ENCODE data around the gene KCNJ4.

KCNJ4 gene

DNA sequence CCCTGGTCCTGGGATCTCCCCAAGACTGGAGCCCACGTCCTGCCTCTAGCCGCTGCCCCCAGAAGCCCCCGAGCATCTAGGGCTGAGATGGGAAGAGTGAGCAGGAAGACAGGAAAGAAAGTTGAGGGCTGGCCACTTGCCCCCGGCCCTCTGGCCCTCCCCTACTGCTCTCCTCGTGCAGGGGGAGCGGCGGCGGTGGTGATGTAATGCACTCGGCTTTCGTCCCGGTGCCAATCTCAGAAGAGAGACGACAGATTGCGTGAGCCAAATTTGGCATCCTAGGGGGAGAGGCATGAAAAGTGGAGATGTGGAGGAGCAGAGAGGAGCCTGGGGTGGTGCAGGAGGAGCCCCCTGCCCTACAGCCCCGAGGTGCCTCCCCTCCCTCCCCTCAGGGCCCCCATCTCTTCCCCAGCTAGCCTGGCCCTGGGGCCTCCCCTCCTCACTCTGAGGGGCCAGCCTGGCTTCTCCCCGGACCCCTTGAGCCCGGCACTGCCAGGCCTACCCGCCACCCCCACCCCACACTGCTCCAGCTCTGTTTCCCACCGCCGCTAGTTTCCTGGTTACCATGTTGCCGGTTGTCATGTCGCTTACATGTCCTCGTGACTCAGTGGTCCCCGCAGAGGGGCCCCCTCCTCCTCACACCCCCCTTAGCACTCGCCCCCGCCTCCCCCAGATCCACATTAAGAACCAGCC is 2.5 kb downstream of the KCNJ4 start:
- DNase-seq, result no peak

DNA sequence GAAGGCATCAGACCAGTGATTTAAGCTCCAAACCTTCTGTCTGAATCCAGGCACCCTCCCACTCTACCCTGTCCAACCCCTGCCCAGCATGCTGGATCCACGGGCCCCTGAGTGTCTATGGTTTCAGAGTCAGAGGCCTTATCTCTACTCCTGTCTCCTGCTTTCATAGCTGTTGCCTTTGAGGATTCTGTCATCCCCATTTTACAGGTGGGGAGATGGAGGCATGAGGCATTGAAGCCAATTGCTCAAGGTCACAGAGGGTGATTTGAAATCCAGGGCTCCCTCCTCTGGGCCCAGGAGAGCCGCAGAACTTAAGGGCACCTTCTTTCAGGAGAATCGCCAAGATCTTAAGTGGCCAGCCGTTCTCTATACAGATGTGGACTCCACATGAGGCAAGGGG is 3.1 kb downstream of the KCNJ4 start:
- DNase-seq, result no peak

- DNase-seq, result no peak
Measured at GRCh38 chr22:38451404-38451803, 3.6 kb downstream of the KCNJ4 start.

DNA sequence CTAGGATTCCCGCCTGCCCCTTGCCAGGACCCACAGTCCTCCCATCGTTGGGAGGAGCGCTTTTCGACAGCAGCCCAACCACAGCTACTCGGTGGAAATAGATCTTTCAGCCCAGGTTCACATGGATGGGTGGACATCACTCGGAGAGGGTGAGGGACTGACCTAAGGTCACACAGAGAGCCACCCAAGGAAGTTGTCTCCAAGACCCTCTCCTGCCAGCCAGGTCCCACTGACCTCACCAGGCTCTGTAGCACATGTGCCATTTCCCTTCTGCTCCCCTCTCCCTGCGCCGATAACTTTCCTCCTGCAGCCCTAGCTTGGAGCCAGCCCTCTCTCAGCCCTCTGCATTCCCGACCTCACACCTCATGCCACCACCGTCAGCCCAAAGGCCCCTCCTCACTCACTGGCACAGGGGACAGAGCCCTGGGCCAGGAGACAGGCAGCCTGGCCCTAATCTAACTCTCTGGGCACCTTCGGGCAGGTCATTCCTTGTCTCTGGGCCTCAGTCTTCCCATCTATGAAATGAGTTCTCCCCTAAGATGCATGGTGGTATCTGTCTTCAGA is 4.7 kb downstream of the KCNJ4 start:
- DNase-seq, result no peak

DNA sequence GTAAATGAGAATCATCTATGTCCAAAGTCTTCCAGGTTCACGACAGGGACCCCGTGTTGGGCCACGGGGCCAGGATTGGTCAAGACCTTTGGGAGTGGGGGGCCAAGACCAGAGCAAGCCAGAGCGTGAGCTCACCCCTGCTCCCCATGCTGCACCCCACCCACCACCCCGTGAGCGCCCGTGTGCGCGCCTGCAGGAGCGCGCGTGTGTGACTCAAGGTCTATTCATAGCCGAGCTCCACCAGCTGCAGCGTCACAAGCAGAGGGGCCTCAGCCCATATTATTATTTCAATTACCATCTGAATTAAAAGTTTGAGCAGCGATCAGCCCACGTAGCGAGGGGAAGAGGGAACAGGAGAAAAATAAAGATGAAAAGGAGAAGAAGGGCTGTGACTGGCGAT is 5.2 kb downstream of the KCNJ4 start:
- DNase-seq, result no peak

- DNase-seq, result no peak
Measured at GRCh38 chr22:38448945-38449745, 5.9 kb downstream of the KCNJ4 start.

- no peak for DNase-seq
Measured at GRCh38 chr22:38446018-38446601, 8.9 kb downstream of the KCNJ4 start.

DNA sequence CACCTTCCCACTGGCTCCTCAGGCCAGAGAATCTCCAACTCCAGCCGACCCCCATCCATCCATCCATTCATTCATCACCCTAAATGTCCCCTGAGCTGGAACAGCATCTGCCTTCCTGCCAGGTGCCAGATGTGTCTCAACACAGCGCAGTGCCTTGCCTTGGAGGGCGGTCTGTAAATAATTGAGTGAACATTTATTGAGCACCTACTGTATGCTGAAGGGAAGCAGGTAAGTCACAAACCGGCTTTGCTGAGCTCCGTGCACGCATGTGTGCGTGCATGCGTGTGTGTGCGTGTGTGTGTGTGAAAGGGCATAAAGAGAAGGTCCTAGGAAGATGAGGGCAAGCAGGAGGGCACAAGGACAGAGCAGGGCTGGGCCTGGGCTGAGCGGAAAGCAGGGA is 10.2 kb downstream of the KCNJ4 start:
- DNase-seq, result no peak

- DNase-seq, result no peak
Measured at GRCh38 chr22:38443628-38444521, 11.1 kb downstream of the KCNJ4 start.

DNA sequence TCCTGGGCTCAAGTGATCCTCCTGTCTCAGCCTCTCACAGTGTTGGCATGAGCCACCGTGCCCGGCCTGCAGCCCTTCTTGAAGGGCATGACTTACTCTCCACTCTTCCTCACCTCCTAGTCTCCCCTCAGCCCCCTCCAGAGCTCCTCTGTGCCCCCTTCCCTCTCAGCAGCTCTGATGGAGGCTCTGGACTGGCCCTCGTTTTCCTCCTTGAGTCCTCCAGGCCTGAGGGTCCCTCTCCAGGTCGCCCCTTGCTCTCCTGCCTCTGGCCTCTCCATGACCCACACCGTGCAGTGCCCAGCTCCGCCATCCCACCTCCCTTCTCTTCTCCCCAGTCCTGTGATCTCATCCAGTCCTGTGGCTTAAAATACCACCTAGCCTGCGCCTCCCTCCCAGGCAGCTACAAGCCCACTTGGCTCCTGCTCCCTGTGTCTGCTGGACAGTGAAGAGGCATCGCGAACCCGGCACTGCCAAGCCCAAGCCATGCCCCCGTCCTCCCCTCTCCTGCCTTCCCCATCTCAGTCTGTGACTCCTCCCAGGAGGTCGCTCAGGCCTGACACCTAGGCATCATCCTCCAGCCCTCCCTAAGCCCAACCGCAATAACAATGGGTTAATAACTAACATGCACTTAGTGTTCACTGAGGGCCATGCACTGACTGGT is 11.9 kb downstream of the KCNJ4 start:
- no peak for DNase-seq

DNA sequence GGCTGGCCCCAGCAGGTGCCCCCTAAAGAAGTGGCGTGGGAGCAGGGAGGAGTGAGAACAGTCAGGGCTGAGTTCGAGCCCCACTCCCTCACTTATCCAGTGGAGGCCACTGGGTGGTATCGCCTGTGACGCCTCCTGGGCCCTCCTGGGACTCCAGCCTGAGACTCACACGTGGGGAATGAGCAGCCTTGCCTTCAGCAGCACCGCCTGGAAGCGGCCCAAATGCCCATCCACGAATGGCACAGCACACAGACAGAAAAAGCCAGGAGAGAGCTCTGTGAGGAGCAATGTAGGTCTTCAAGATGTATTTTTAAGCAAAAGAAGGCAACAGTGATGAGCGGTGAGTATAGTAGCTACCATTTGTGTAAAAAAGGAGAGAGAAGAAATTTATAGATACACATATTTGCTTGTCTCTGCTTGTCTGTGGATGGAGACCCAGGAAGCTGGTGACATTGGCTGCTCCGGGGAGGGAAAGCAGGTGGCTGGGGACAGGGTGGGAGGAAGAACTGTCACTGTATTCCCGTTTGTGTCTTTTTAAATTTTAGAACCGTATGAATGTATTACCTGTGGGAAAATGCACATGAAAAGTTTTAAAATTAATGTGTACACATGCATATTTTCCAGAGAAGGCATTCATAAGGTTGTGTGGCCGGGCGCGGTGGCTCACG is 13.2 kb downstream of the KCNJ4 start:
- no peak for DNase-seq

- no peak for DNase-seq
Measured at GRCh38 chr22:38440747-38441350, 14.2 kb downstream of the KCNJ4 start.

- DNase-seq, result no peak
Measured at GRCh38 chr22:38437416-38437815, 17.6 kb downstream of the KCNJ4 start.

- DNase-seq, result no peak
Measured at GRCh38 chr22:38436629-38437395, 18.2 kb downstream of the KCNJ4 start.

DNA sequence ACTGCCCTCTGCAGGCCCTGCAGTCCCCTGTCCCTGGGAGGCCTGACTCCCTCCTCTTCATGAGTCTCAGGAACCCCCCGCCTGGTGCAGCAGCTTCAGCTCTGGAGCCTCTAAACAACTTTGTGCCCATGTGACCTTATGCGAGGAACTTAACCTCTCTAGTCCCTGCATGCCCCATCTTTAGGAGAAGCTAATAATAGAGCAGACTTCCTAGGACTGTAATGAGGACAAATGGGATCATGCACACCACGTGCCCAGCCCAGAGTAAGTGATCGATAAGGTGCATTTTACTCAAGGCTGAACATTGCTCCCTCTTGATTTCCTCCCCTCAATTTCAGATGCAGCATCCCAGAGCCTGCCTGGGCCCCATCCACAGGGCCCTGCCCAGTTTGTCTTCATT is 19.0 kb downstream of the KCNJ4 start:
- no peak for DNase-seq

DNA sequence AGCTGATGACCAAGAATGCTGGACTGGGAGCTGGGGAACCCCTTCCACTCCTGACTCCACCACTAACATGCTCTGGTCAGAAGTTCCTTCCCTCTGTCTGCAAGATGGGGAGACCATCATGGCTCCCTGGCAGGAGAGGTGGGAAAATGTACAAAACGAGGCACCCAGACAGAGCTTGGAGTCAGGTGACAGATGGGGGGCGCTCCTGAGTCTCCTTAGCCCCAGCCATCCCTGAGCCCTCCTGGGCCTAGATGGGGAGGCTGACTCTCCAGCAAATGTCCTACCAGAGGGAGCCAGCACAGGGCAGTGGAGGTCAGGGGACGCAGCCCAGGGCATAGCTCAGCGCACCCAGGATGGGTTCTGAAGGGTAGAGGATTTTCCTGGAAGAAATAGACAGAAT is 20.0 kb downstream of the KCNJ4 start:
- DNase-seq, result no peak

DNA sequence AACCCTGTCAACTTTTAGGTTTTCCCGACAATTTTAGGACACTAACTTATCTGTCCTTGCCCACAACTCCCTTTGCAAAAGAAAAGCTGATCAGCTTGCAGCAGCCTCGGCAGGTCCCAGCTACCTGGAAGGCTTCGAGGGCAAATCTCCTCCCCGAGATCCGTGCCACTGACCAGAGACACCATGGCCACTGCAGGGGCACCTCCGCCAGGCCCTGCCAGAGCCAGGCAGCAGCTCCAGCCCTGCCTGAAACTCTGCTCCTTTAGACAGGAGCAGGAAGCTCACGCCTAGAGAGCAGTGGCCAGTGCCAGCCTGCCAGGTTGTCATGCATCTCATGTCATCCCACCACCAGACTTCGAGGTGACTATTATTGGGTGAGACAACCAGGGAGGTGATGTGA is 21.1 kb downstream of the KCNJ4 start:
- no peak for DNase-seq

- DNase-seq, result no peak
Measured at GRCh38 chr22:38432264-38432663, 22.7 kb downstream of the KCNJ4 start.

DNA sequence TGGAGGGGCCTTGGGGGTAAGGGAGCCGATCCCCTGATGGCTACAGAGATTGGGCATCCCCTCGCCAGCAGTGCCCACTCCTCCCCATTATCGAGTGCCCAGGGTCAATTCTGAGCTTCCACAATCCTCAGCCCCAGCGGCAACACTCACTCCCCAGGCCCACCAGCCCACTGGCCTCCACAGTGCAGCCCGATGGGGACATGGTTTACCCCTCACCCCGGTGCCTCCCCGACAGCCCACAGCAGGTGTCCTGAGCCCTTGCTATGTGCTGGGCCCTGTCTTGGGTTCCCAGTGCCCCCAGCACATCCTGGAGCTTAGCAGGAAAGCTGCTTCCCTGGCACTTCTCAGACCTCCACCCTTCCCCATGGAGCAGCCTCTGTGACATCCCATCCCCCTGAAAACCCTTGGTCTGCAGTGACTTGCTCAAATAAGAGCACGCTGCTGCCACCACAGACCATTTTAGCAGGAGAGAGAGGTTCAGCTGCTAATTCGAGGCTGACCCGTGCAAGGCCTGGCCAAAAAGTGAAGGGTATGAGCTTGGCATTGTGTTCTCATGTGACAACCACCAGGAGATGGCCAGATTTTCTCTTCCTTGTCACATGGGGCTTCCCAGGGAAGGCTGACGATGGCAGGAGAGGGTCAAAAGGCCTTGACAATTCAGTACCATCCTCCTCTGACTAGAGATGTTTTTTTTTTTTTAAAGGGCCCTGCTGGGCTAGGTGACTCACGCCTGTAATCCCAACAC is 23.6 kb downstream of the KCNJ4 start:
- no peak for DNase-seq
